Stomach (tissue), 4 donors: Measurements from ENCODE around the gene CCDC102B.

ENCODE experiments used
- EP300 ChIP-seq: sonication (generic); formaldehyde crosslinking; IDR thresholded peaks from one replicate; pipeline ENCODE4 v1.6.1; 2017; ENCODE audit warnings: antibody characterized with exemption
- POLR2A ChIP-seq, 4 donors: fragments of 450-650 bp; IDR thresholded peaks; one replicate each; pipeline ENCODE4 v1.6.1; 2016; ENCODE audit warnings: antibody characterized with exemption in 4 of 4, control low read depth in 2 of 4, mild to moderate bottlenecking in 1 of 4, moderate library complexity in 1 of 4
- POLR2AphosphoS5 ChIP-seq, 3 donors: sonication (generic); formaldehyde crosslinking; IDR thresholded peaks; one replicate each; pipeline ENCODE4 v1.6.1; 2016; ENCODE audit warnings: antibody characterized with exemption in 3 of 3
- TF ChIP-seq, protein P1 (sequence below), 7 experiments: fragments of 450-650 bp in 4 of 7; fragments of 200-600 bp in 3 of 7; sonication (generic) in 3 of 7; IDR thresholded peaks; one replicate each; pipeline ENCODE4 v1.5.1; 2016 to 2019; ENCODE audit warnings: antibody characterized with exemption in 7 of 7, control low read depth in 2 of 7, mild to moderate bottlenecking in 1 of 7

GRCh38 chr18:68837665-68838451 lies 40.0 kb downstream of the CCDC102B start:
- TF ChIP-seq POLR2AphosphoS5 (IDR thresholded peaks at IDR 0.05): no peak
- TF ChIP-seq, protein P1, sequence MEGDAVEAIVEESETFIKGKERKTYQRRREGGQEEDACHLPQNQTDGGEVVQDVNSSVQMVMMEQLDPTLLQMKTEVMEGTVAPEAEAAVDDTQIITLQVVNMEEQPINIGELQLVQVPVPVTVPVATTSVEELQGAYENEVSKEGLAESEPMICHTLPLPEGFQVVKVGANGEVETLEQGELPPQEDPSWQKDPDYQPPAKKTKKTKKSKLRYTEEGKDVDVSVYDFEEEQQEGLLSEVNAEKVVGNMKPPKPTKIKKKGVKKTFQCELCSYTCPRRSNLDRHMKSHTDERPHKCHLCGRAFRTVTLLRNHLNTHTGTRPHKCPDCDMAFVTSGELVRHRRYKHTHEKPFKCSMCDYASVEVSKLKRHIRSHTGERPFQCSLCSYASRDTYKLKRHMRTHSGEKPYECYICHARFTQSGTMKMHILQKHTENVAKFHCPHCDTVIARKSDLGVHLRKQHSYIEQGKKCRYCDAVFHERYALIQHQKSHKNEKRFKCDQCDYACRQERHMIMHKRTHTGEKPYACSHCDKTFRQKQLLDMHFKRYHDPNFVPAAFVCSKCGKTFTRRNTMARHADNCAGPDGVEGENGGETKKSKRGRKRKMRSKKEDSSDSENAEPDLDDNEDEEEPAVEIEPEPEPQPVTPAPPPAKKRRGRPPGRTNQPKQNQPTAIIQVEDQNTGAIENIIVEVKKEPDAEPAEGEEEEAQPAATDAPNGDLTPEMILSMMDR (IDR thresholded peaks at IDR 0.05): no peak
- no peak for TF ChIP-seq EP300
- no peak for TF ChIP-seq POLR2A (IDR thresholded peaks at IDR 0.05)
